Measurements from ENCODE around the gene TSGA10IP. TPM values are rescaled to one million over a fixed set of nuclear protein-coding genes. Genes with fewer than 3 reads are reported as not detected.
"Not testable (repeated sequence)": the region's sequence is repeated elsewhere in the genome, so short reads cannot be mapped to it uniquely, and the experiment has no call there.

TSGA10IP gene
- total and polyA plus RNA-seq, 5 donors from 2014 or later, result not detected

DNA sequence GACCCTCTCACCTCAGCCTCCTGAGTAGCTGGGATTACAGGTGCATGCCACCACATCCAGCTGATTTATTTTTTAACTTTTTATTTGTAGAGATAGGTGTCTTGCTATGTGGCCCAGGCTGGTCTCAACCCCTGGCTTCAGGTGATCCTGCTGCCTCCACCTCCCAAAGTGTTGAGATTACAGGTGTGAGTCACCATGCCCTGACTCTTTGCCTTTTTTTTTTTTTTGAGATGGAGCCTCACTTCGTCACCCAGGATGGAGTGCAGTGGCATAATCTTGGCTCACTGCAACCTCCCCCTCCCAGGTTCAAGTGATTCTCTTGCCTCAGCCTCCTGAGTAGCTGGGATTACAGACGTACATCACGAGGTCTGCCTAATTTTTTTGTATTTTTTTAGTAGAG is 6.4 kb downstream of the TSGA10IP start:
- not testable (repeated sequence) for H3K27ac Mint-ChIP-seq; H3K4me1 ChIP-seq (ENCODE audit: control insufficient read depth, insufficient read depth, low read length, poor library complexity, severe bottlenecking); H3K9me3 ChIP-seq (ENCODE audit: control insufficient read depth in 2 of 2, low read length in 2 of 2); H3K27ac ChIP-seq (ENCODE audit: insufficient read depth, low read length, poor library complexity, severe bottlenecking); DNase-seq; H3K27me3 ChIP-seq (ENCODE audit: control insufficient read depth, insufficient read depth, low read length); H3K4me3 ChIP-seq (ENCODE audit: low read depth, low read length); ATAC-seq (ENCODE audit: low read depth in 2 of 2); H3K27me3 Mint-ChIP-seq; H3K9me3 Mint-ChIP-seq; H3K4me1 Mint-ChIP-seq; H3K36me3 Mint-ChIP-seq; H3K36me3 ChIP-seq (ENCODE audit: control insufficient read depth, insufficient read depth, low read length)
- H3K4me3 Mint-ChIP-seq, result peak overlapping the region in 1 of 4 donors; percentile 87

DNA sequence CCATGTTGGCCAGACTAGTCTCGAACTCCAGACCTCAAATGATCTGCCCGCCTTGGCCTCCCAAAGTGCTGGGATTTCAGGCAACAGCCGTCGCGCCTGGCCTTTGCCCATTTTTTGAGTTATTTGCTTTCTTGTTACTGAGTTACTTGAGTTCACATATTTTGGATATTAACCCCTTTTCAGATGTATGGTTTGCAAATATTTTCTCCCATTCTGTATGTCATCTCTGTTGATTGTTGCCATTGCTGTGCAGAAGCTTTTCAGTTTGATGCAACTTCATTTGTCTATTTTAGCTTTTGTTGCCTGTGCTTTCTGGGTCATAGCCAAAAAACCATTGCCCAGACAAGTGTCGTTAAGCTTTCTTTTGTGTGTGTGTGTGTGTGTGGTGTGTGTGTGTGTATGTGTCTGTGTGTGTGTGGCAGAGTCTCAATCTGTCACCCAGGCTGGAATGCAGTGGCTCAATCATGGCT is 6.8 kb downstream of the TSGA10IP start:
- H3K4me1 Mint-ChIP-seq, result peaks cover 6 to 14% (median 8%) of the 10 kb centered on the region in 4 donors
- DNase-seq, result no peak
- H3K27ac Mint-ChIP-seq, result no peak overlapping the region
- H3K9me3 Mint-ChIP-seq, result no peaks in the 10 kb centered on the region
- peak overlapping the region in 1 of 4 donors; percentile 87 for H3K4me3 Mint-ChIP-seq
- H3K27me3 Mint-ChIP-seq, result peaks cover 9% of the 10 kb centered on the region
- H3K4me3 ChIP-seq (ENCODE audit: low read depth, low read length), result no peak overlapping the region
- no peaks in the 10 kb centered on the region for H3K27me3 ChIP-seq (ENCODE audit: control insufficient read depth, insufficient read depth, low read length)
- H3K4me1 ChIP-seq (ENCODE audit: control insufficient read depth, insufficient read depth, low read length, poor library complexity, severe bottlenecking), result peaks cover 7% of the 10 kb centered on the region
- H3K27ac ChIP-seq (ENCODE audit: insufficient read depth, low read length, poor library complexity, severe bottlenecking), result no peak overlapping the region
- no peak for ATAC-seq (ENCODE audit: low read depth in 2 of 2)
- H3K9me3 ChIP-seq (ENCODE audit: control insufficient read depth in 2 of 2, low read length in 2 of 2), result no peaks in the 10 kb centered on the region
- no peaks in the 10 kb centered on the region for H3K36me3 ChIP-seq (ENCODE audit: control insufficient read depth, insufficient read depth, low read length)
- H3K36me3 Mint-ChIP-seq, result no peaks in the 10 kb centered on the region

DNA sequence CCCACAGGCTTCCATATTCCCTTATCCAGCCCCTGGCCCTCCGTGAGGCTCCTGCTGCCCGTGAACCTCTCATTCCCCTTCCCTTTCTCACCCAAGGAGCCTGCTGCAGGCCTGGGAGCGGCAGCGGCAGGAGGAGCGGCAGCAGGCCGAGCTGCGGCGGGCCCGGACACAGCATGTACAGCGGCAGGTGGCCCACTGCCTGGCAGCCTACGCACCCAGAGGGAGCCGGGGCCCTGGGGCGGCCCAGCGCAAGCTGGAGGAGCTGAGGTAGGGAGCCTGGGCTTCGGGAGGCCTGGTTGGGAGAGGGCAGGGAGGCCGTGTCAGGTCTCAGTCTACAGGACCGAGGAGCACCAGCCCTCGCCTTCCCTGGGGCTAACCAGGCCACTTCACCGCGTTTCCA is 8.2 kb downstream of the TSGA10IP start:
- Histone ChIP-seq H3K4me3 (ENCODE audit: low read depth, low read length) (no peak overlapping the region), H3K27ac (ENCODE audit: insufficient read depth, low read length, poor library complexity, severe bottlenecking) (no peak overlapping the region), H3K9me3 (ENCODE audit: control insufficient read depth in 2 of 2, low read length in 2 of 2) (no peaks in the 10 kb centered on the region), H3K36me3 (ENCODE audit: control insufficient read depth, insufficient read depth, low read length) (no peaks in the 10 kb centered on the region), H3K4me1 (ENCODE audit: control insufficient read depth, insufficient read depth, low read length, poor library complexity, severe bottlenecking) (peaks cover 16% of the 10 kb centered on the region), H3K27me3 (ENCODE audit: control insufficient read depth, insufficient read depth, low read length) (no peaks in the 10 kb centered on the region)
- peaks cover 6 to 23% (median 10%) of the 10 kb centered on the region in 4 donors for H3K4me1 Mint-ChIP-seq
- ATAC-seq (ENCODE audit: low read depth in 2 of 2) (no peak), DNase-seq (no peak)
- no peaks in the 10 kb centered on the region for H3K9me3 Mint-ChIP-seq
- no peak overlapping the region for H3K4me3 Mint-ChIP-seq
- H3K27me3 Mint-ChIP-seq, result peaks cover 9% of the 10 kb centered on the region
- no peak overlapping the region for H3K27ac Mint-ChIP-seq
- no peaks in the 10 kb centered on the region for H3K36me3 Mint-ChIP-seq

DNA sequence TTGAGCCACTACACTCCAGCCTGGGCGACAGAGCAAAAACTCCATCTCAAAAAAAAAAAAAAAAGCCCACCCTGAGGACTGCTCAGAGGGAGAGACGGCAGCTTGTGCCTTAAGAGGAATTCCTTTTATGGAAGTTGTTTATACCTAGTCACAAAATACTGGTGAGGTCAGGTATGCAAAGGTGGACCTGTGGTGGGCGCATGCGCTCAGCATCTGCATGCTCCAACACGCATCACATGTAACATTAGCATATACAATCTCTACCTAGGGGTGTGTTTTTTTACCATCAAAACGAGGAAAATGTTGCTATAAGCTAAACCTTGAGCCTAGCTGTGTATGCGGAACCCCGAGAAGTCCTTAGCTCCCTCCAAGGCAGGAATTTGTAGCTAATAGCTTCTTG is 9.5 kb downstream of the TSGA10IP start:
- ATAC-seq (ENCODE audit: low read depth in 2 of 2) (no peak), DNase-seq (no peak)
- H3K9me3 ChIP-seq (ENCODE audit: control insufficient read depth in 2 of 2, low read length in 2 of 2), result no peaks in the 10 kb centered on the region
- Mint-ChIP-seq H3K4me3 (no peak overlapping the region), H3K36me3 (no peaks in the 10 kb centered on the region), H3K27me3 (peaks cover 4% of the 10 kb centered on the region), H3K27ac (no peak overlapping the region), H3K4me1 (peaks cover 6 to 26% (median 10%) of the 10 kb centered on the region in 4 donors), H3K9me3 (no peaks in the 10 kb centered on the region)
- no peak overlapping the region for H3K4me3 ChIP-seq (ENCODE audit: low read depth, low read length)
- no peaks in the 10 kb centered on the region for H3K27me3 ChIP-seq (ENCODE audit: control insufficient read depth, insufficient read depth, low read length)
- no peaks in the 10 kb centered on the region for H3K36me3 ChIP-seq (ENCODE audit: control insufficient read depth, insufficient read depth, low read length)
- H3K27ac ChIP-seq (ENCODE audit: insufficient read depth, low read length, poor library complexity, severe bottlenecking), result no peak overlapping the region
- peaks cover 16% of the 10 kb centered on the region for H3K4me1 ChIP-seq (ENCODE audit: control insufficient read depth, insufficient read depth, low read length, poor library complexity, severe bottlenecking)

DNA sequence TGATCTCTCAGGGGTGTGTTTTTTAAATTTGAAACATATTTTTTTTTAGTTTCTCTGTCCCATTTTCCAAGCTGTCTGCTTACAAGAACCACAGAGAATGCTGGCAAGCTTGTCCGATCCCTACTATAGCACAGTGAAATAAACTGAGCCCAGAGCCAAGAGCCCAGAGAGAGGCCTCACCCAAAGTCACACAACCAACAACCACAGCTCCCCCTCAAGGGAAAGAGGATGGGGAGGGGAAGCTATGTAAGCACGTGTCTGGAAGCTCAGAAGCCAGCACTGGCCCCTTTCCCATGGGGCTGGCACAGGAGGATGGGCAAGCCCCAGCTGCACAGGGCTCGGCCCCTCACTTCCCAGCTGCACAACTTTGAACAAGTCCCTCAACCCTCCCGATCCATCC is 13.0 kb downstream of the TSGA10IP start:
- Histone ChIP-seq H3K36me3 (ENCODE audit: control insufficient read depth, insufficient read depth, low read length) (no peaks in the 10 kb centered on the region), H3K9me3 (ENCODE audit: control insufficient read depth in 2 of 2, low read length in 2 of 2) (no peaks in the 10 kb centered on the region), H3K4me1 (ENCODE audit: control insufficient read depth, insufficient read depth, low read length, poor library complexity, severe bottlenecking) (peaks cover 33% of the 10 kb centered on the region), H3K4me3 (ENCODE audit: low read depth, low read length) (no peak overlapping the region), H3K27ac (ENCODE audit: insufficient read depth, low read length, poor library complexity, severe bottlenecking) (no peak overlapping the region), H3K27me3 (ENCODE audit: control insufficient read depth, insufficient read depth, low read length) (no peaks in the 10 kb centered on the region)
- H3K36me3 Mint-ChIP-seq, result peaks cover 12% of the 10 kb centered on the region
- peak overlapping the region; percentile 3 to 72 (median 50) for H3K4me3 Mint-ChIP-seq
- H3K27ac Mint-ChIP-seq, result peak overlapping the region in 2 of 3 donors; percentile 44 to 76
- no peak for ATAC-seq (ENCODE audit: low read depth in 2 of 2)
- peaks cover 6 to 50% (median 25%) of the 10 kb centered on the region in 4 donors for H3K4me1 Mint-ChIP-seq
- DNase-seq, result no peak
- peaks cover 4% of the 10 kb centered on the region for H3K27me3 Mint-ChIP-seq
- no peaks in the 10 kb centered on the region for H3K9me3 Mint-ChIP-seq

DNA sequence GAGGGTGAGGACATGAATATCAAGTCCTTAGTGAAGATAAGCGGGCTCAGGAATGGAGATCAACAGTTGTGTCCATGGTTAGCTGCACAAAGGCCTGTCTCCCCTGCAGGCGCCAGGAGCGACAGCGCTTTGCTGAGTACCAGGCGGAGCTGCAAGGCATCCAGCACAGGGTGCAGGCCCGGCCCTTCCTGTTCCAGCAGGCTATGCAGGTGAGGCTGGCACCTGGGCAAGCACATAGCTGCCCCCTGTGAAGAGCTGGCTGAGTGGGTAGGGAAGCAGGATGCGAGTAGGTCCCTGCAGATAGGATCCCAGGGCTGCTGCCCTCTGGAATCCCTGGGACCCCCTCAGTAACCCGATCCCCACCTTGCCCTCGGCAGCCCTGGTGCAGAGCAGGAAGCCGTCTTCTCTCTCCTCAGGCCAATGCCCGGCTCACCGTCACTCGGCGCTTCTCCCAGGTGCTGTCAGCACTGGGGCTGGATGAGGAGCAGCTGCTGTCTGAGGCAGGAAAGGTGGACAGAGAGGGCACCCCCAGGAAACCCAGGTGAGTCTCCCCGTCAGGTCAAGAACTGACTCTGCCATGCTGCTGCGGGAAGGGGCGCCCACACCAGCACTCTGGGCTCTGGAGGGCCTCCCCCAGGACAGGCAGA is 13.6 kb downstream of the TSGA10IP start:
- ATAC-seq (ENCODE audit: low read depth in 2 of 2) (no peak), DNase-seq (no peak)
- peak overlapping the region in 2 of 4 donors; percentile 38 to 67 for H3K4me3 Mint-ChIP-seq
- Histone ChIP-seq H3K4me3 (ENCODE audit: low read depth, low read length) (no peak overlapping the region), H3K4me1 (ENCODE audit: control insufficient read depth, insufficient read depth, low read length, poor library complexity, severe bottlenecking) (peaks cover 39% of the 10 kb centered on the region), H3K9me3 (ENCODE audit: control insufficient read depth in 2 of 2, low read length in 2 of 2) (no peaks in the 10 kb centered on the region), H3K36me3 (ENCODE audit: control insufficient read depth, insufficient read depth, low read length) (peaks cover 3% of the 10 kb centered on the region), H3K27me3 (ENCODE audit: control insufficient read depth, insufficient read depth, low read length) (no peaks in the 10 kb centered on the region), H3K27ac (ENCODE audit: insufficient read depth, low read length, poor library complexity, severe bottlenecking) (no peak overlapping the region)
- peaks cover 12% of the 10 kb centered on the region for H3K36me3 Mint-ChIP-seq
- H3K27me3 Mint-ChIP-seq, result peaks cover 4% of the 10 kb centered on the region
- H3K4me1 Mint-ChIP-seq, result peaks cover 6 to 56% (median 28%) of the 10 kb centered on the region in 4 donors
- H3K27ac Mint-ChIP-seq, result peak overlapping the region in 1 of 3 donors; percentile 76
- no peaks in the 10 kb centered on the region for H3K9me3 Mint-ChIP-seq

DNA sequence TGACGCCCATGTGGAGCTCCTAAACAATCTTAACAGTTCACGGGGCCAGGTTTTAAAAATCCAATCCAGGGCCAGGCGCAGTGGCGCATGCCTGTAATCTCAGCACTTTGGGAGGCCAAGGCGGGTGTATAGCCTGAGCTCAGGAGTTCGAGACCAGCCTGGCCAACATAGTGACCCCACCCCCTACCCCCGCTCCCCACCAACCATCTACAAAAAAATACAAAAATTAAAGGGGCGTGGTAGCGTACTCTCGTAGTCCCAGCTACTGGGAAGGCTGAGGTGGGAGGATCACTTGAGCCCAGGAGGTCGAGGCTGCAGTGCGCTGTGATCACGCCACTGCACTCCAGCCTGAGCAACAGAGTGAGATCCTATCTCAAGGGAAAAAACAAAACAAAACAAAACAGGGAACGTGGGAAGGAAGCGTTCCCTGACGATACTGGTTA is 15.6 kb downstream of the TSGA10IP start:
- H3K9me3 ChIP-seq (ENCODE audit: control insufficient read depth in 2 of 2, low read length in 2 of 2), result no peaks in the 10 kb centered on the region
- peak overlapping the region; percentile 95 to 99 (median 99) for H3K4me3 Mint-ChIP-seq
- no peak for DNase-seq
- no peaks in the 10 kb centered on the region for H3K9me3 Mint-ChIP-seq
- peak overlapping the region; percentile 95 for H3K27ac ChIP-seq (ENCODE audit: insufficient read depth, low read length, poor library complexity, severe bottlenecking)
- H3K27me3 Mint-ChIP-seq, result peaks cover 4% of the 10 kb centered on the region
- H3K27ac Mint-ChIP-seq, result peak overlapping the region; percentile 98 to 99 (median 98)
- peaks cover 23% of the 10 kb centered on the region for H3K36me3 ChIP-seq (ENCODE audit: control insufficient read depth, insufficient read depth, low read length)
- peaks cover 25% of the 10 kb centered on the region for H3K36me3 Mint-ChIP-seq
- peaks cover 6 to 58% (median 31%) of the 10 kb centered on the region in 4 donors for H3K4me1 Mint-ChIP-seq
- no peaks in the 10 kb centered on the region for H3K27me3 ChIP-seq (ENCODE audit: control insufficient read depth, insufficient read depth, low read length)
- H3K4me3 ChIP-seq (ENCODE audit: low read depth, low read length), result peak overlapping the region; percentile 92
- no peak for ATAC-seq (ENCODE audit: low read depth in 2 of 2)
- peaks cover 45% of the 10 kb centered on the region for H3K4me1 ChIP-seq (ENCODE audit: control insufficient read depth, insufficient read depth, low read length, poor library complexity, severe bottlenecking)

Measured in CD4-positive, CD25-positive, alpha-beta regulatory T cell (primary cell).